HEK293T (cell line): ENCODE data around the gene CALCR.

Experiments
- ARNT ChIP-seq: fragments of 450-650 bp; IDR thresholded peaks from 2 replicates; pipeline ENCODE4 v1.6.1; 2017; ENCODE audit warnings: mild to moderate bottlenecking
- BHLHE40 ChIP-seq: fragments of 450-650 bp; IDR thresholded peaks from 2 replicates; pipeline ENCODE4 v1.6.1; 2016; ENCODE audit warnings: mild to moderate bottlenecking, moderate library complexity, borderline replicate concordance
- FOXA1 ChIP-seq: fragments of 450-650 bp; IDR thresholded peaks from 2 replicates; pipeline ENCODE4 v1.6.1; 2016; ENCODE audit warnings: mild to moderate bottlenecking
- FOXK2 ChIP-seq: fragments of 450-650 bp; IDR thresholded peaks from 2 replicates; pipeline ENCODE4 v1.6.1; 2016; ENCODE audit warnings: mild to moderate bottlenecking
- FOXM1 ChIP-seq: fragments of 450-650 bp; IDR thresholded peaks from 2 replicates; pipeline ENCODE4 v1.6.1; 2017; ENCODE audit warnings: mild to moderate bottlenecking, borderline replicate concordance
- HDGF ChIP-seq: fragments of 450-650 bp; IDR thresholded peaks from 2 replicates; pipeline ENCODE4 v1.6.1; 2017; ENCODE audit warnings: antibody characterized with exemption, borderline replicate concordance
- LEF1 ChIP-seq: fragments of 450-650 bp; IDR thresholded peaks from 2 replicates; pipeline ENCODE4 v1.6.1; 2017; ENCODE audit warnings: mild to moderate bottlenecking, borderline replicate concordance
- NFRKB ChIP-seq: fragments of 450-650 bp; IDR thresholded peaks from 2 replicates; pipeline ENCODE4 v1.6.1; 2016; ENCODE audit warnings: mild to moderate bottlenecking, moderate library complexity
- SP1 ChIP-seq: fragments of 450-650 bp; IDR thresholded peaks from 2 replicates; pipeline ENCODE4 v1.6.1; 2017
- SUZ12 ChIP-seq: fragments of 450-650 bp; IDR thresholded peaks from 2 replicates; pipeline ENCODE4 v1.6.1; 2016; ENCODE audit warnings: mild to moderate bottlenecking
- TARDBP ChIP-seq: fragments of 450-650 bp; IDR thresholded peaks from 2 replicates; pipeline ENCODE4 v1.6.1; 2016
- ZNF384 ChIP-seq: fragments of 450-650 bp; IDR thresholded peaks from 2 replicates; pipeline ENCODE4 v1.6.1; 2016
- TF ChIP-seq, protein P1 (sequence below): fragments of 450-650 bp; IDR thresholded peaks from 2 replicates; pipeline ENCODE4 v1.6.1; 2016

DNA sequence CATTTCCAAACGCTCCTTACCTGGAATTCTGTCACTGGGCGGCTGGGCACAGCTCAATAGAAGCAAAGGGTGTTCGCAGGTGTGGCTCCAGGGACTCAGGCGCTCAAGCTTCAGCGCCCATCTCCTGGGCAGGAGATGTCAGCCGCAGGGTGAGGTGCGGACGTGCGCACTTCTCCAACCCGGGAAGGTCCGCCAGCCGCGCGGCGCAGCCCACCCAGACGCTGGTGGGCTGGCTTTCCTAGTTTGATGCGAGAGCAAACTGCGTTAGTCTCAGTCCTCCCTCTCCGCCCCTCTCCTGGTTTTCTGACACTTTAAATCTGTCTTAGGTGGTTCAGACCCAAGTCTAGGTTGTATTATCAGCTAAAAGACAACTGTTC lies 267 bp downstream of the CALCR start:
- no peak for TF ChIP-seq FOXM1
- no peak for TF ChIP-seq SUZ12
- TF ChIP-seq SP1 = no peak
- no peak for TF ChIP-seq ZNF384
- TF ChIP-seq NFRKB = no peak
- TF ChIP-seq TARDBP = no peak
- no peak for TF ChIP-seq LEF1
- no peak for TF ChIP-seq FOXK2
- no peak for TF ChIP-seq HDGF
- no peak for TF ChIP-seq BHLHE40
- TF ChIP-seq ARNT = no peak
- TF ChIP-seq, protein P1, sequence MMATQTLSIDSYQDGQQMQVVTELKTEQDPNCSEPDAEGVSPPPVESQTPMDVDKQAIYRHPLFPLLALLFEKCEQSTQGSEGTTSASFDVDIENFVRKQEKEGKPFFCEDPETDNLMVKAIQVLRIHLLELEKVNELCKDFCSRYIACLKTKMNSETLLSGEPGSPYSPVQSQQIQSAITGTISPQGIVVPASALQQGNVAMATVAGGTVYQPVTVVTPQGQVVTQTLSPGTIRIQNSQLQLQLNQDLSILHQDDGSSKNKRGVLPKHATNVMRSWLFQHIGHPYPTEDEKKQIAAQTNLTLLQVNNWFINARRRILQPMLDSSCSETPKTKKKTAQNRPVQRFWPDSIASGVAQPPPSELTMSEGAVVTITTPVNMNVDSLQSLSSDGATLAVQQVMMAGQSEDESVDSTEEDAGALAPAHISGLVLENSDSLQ = no peak
- no peak for TF ChIP-seq FOXA1
